Measurements from ENCODE around the gene AP2B1.

The AP2B1 gene

DNA sequence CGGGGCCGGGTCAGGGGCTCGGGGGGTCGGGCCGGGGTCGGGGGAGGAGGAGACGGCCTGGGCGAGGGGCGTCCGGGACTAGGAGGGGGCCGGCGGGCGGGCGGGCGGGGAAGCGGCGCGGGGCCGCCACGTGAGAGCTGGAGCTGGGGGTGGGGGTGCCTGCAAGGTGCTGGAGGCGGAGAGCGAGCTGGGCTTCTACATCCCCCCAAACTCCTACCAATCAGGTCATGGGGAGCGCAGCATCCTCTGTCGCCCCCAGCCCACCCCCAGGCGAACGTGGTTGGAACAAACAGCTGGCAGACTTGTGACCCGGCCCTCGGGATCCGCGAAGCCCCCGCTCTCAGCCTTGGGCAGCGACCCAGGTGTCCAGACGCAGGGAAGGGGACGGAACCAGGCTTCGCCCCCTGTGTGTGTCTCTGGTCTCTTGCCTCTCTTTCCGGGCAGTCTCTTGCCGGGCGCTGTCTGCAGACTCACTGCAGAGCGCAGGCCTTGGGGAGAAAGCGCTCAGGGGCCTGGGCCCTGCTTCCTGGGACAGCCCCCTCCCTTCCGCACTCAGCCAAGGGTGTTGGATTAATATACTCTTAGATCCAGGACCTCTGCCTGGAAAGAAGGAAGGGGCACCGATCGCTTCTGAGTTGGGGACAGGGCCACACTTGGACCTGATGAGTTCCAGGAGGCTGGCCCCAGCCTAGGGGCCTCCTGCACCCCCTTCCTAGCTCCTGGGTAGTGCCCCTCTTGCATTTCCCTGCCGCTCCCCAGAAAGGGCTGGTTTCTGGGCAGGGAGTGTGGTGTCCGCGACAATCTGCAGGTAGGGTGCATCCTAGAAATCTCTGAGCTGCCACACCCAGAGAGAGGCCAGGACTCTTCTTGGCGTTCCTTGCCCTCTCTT is 145.0 kb downstream of the AP2B1 start:
- H3K9me3 ChIP-seq (ENCODE audit: control insufficient read depth, low read length): no peaks in the 10 kb centered on the region
- peak overlapping the region; percentile 7 for H3K4me3 ChIP-seq (ENCODE audit: low read depth, low read length)
- TF ChIP-seq, protein P1, sequence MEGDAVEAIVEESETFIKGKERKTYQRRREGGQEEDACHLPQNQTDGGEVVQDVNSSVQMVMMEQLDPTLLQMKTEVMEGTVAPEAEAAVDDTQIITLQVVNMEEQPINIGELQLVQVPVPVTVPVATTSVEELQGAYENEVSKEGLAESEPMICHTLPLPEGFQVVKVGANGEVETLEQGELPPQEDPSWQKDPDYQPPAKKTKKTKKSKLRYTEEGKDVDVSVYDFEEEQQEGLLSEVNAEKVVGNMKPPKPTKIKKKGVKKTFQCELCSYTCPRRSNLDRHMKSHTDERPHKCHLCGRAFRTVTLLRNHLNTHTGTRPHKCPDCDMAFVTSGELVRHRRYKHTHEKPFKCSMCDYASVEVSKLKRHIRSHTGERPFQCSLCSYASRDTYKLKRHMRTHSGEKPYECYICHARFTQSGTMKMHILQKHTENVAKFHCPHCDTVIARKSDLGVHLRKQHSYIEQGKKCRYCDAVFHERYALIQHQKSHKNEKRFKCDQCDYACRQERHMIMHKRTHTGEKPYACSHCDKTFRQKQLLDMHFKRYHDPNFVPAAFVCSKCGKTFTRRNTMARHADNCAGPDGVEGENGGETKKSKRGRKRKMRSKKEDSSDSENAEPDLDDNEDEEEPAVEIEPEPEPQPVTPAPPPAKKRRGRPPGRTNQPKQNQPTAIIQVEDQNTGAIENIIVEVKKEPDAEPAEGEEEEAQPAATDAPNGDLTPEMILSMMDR (IDR thresholded peaks at IDR 0.05): no peak
- no peaks in the 10 kb centered on the region for H3K79me2 ChIP-seq
- H3K4me1 ChIP-seq: peaks cover 34% of the 10 kb centered on the region
- no peaks in the 10 kb centered on the region for H3K36me3 ChIP-seq (ENCODE audit: control insufficient read depth, insufficient read depth, low read length)
- no peak overlapping the region for H3K9ac ChIP-seq
- peak overlapping the region; percentile 30 for H3K4me2 ChIP-seq (ENCODE audit: low read length)
- H3K27ac ChIP-seq: no peak overlapping the region
- no peaks in the 10 kb centered on the region for H3K27me3 ChIP-seq (ENCODE audit: control insufficient read depth, insufficient read depth, low read length)
- peak overlapping the region; percentile 79 for H2AFZ ChIP-seq

DNA sequence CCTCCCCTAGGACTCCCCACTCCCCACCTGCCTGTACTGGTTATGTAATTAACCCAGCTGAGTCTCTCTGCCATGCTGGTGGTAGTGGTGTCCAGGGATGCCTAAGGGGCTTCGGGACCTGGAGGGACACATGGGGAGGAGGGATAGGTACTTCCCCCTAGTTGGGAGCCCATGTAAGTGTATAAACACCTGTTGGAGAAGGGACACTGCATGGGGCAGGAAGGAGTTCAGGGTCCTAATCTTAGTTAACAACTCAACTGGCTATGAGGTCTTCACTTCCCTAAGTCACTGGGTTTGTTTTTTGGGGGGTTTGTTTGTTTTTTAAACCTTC is 145.6 kb downstream of the AP2B1 start:
- Histone ChIP-seq H3K9ac (no peak overlapping the region), H2AFZ (no peak overlapping the region), H3K79me2 (no peaks in the 10 kb centered on the region), H3K27me3 (ENCODE audit: control insufficient read depth, insufficient read depth, low read length) (no peaks in the 10 kb centered on the region), H3K27ac (no peak overlapping the region), H3K4me1 (peaks cover 28% of the 10 kb centered on the region), H3K4me3 (ENCODE audit: low read depth, low read length) (no peak overlapping the region), H3K9me3 (ENCODE audit: control insufficient read depth, low read length) (no peaks in the 10 kb centered on the region), H3K4me2 (ENCODE audit: low read length) (no peak overlapping the region), H3K36me3 (ENCODE audit: control insufficient read depth, insufficient read depth, low read length) (no peaks in the 10 kb centered on the region)
- TF ChIP-seq, protein P1 (IDR thresholded peaks at IDR 0.05): no peak

DNA sequence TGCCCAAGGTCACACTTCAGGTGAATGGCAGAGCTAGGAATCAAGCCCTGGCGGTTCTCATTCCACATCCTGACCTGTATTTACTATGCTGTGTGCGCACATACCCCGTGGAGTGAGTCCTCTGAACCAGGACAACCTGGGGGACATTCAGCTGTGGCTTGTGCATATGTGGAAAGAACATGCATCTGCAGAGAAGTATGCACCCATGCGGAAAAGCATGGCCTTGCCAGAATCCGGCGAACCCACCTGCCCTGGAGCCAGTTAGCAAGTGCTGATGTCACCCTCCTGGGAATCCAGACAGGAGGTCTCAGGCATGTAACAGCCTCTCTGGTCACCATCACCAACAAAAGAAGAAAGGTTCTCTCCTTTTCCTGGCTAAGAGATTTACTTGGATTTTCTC is 146.2 kb downstream of the AP2B1 start:
- TF ChIP-seq, protein P1 (IDR thresholded peaks at IDR 0.05): no peak
- Histone ChIP-seq H3K4me3 (ENCODE audit: low read depth, low read length) (no peak overlapping the region), H3K9ac (no peak overlapping the region), H3K27ac (no peak overlapping the region), H3K9me3 (ENCODE audit: control insufficient read depth, low read length) (no peaks in the 10 kb centered on the region), H3K27me3 (ENCODE audit: control insufficient read depth, insufficient read depth, low read length) (no peaks in the 10 kb centered on the region), H3K4me2 (ENCODE audit: low read length) (no peak overlapping the region), H3K4me1 (peaks cover 23% of the 10 kb centered on the region), H3K79me2 (no peaks in the 10 kb centered on the region), H2AFZ (no peak overlapping the region), H3K36me3 (ENCODE audit: control insufficient read depth, insufficient read depth, low read length) (no peaks in the 10 kb centered on the region)

DNA sequence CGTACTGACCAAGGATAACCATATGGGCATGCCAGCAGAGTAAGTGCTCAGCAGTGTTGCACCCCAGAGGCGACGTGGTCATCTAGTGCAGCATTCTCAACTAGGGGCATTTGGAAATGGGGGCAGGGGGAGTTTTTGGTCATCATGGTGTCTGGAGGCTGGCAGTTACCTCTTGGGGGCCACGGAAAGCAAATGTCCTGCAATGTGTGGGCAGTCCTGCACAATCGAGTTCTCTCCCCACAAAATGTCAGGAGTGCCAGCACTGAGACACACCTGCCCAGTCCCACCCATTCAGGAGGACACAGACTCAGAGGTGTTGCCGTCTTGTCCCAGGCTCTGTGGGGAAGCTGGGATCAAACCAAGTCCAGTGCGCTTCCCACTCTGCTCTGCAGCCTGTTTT is 147.3 kb downstream of the AP2B1 start:
- Histone ChIP-seq H3K4me1 (peaks cover 15% of the 10 kb centered on the region), H3K4me2 (ENCODE audit: low read length) (no peak overlapping the region), H3K9ac (no peak overlapping the region), H3K9me3 (ENCODE audit: control insufficient read depth, low read length) (no peaks in the 10 kb centered on the region), H2AFZ (no peak overlapping the region), H3K79me2 (no peaks in the 10 kb centered on the region), H3K4me3 (ENCODE audit: low read depth, low read length) (no peak overlapping the region), H3K27me3 (ENCODE audit: control insufficient read depth, insufficient read depth, low read length) (no peaks in the 10 kb centered on the region), H3K27ac (no peak overlapping the region), H3K36me3 (ENCODE audit: control insufficient read depth, insufficient read depth, low read length) (no peaks in the 10 kb centered on the region)
- TF ChIP-seq, protein P1 (IDR thresholded peaks at IDR 0.05): no peak

All from parathyroid adenoma (tissue), 2 donors.